Measurements from ENCODE around the gene FHIT.

The FHIT gene

DNA sequence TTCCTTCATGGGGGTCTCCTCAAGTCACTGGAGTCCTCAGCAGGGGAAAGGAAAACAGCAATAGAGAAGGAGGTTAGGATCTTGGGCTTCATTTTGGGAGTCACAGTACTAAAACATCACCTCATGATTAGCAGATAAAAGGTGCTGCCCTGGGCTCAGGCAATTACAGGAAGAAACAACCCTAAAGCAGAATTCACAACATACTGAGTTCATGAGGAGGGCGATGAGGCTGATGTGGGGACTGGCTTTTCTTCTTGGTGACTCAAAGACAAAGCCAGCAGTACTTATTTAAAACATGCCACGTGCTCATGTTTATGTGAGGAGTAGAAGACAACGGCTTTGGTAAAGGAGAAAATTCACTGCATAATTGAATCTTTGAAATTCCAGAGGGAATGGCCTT is 1379.1 kb downstream of the FHIT start:
- H3K4me3 ChIP-seq (ENCODE audit: low read depth, low read length): no peak overlapping the region
- TF ChIP-seq, protein P1, sequence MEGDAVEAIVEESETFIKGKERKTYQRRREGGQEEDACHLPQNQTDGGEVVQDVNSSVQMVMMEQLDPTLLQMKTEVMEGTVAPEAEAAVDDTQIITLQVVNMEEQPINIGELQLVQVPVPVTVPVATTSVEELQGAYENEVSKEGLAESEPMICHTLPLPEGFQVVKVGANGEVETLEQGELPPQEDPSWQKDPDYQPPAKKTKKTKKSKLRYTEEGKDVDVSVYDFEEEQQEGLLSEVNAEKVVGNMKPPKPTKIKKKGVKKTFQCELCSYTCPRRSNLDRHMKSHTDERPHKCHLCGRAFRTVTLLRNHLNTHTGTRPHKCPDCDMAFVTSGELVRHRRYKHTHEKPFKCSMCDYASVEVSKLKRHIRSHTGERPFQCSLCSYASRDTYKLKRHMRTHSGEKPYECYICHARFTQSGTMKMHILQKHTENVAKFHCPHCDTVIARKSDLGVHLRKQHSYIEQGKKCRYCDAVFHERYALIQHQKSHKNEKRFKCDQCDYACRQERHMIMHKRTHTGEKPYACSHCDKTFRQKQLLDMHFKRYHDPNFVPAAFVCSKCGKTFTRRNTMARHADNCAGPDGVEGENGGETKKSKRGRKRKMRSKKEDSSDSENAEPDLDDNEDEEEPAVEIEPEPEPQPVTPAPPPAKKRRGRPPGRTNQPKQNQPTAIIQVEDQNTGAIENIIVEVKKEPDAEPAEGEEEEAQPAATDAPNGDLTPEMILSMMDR (IDR thresholded peaks at IDR 0.05; ENCODE audit: borderline replicate concordance, insufficient read depth, low read depth, low read length): no peak

- TF ChIP-seq, protein P1 (IDR thresholded peaks at IDR 0.05; ENCODE audit: borderline replicate concordance, insufficient read depth, low read depth, low read length): no peak
- no peak overlapping the region for H3K4me3 ChIP-seq (ENCODE audit: low read depth, low read length)
These were observed 1383.9 kb downstream of the FHIT start for GRCh38 chr3:59867185-59868002.

DNA sequence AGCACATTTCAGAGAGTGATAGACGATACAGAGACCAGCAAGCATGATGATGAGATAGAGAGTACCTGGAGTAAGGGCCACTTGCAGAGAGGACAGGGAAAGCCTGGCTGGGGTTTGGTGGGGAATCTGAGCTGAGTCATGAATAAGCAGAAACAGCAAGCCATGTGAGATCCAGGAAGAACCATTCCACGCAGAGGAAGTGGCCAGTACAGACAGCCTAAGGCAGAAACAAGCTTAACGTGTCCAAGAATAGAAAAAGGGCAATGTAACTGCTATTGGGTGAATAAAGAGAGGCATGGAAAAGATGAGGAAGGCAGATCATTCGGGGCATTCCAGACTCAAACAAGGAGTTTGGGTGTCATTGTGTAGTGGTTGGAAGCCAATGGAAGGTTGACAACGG is 1385.2 kb downstream of the FHIT start:
- TF ChIP-seq, protein P1 (IDR thresholded peaks at IDR 0.05; ENCODE audit: borderline replicate concordance, insufficient read depth, low read depth, low read length): no peak
- no peak overlapping the region for H3K4me3 ChIP-seq (ENCODE audit: low read depth, low read length)

DNA sequence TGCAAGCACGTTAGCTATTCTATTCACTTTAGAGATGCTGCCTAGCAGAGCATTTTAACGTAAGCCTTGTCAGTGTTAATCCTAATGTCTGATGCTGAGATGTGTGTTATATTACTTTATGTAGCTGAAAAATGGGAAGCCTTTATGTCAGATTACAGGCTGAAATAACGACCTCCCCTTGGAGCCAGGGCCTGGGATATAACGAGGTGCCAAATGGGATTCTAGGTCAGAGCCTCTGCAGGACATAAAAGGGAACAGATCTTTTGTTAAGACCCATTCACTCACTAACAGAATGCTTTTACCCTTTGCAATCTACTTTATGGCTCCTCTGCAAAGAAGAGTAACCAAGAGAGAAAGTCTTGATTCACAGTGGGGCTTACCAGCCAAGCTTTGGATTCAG is 1385.9 kb downstream of the FHIT start:
- TF ChIP-seq, protein P1 (IDR thresholded peaks at IDR 0.05; ENCODE audit: borderline replicate concordance, insufficient read depth, low read depth, low read length): no peak
- no peak overlapping the region for H3K4me3 ChIP-seq (ENCODE audit: low read depth, low read length)

- TF ChIP-seq, protein P1 (IDR thresholded peaks at IDR 0.05; ENCODE audit: borderline replicate concordance, insufficient read depth, low read depth, low read length): no peak
- no peak overlapping the region for H3K4me3 ChIP-seq (ENCODE audit: low read depth, low read length)
These were observed 1388.6 kb downstream of the FHIT start for GRCh38 chr3:59862686-59863085.

DNA sequence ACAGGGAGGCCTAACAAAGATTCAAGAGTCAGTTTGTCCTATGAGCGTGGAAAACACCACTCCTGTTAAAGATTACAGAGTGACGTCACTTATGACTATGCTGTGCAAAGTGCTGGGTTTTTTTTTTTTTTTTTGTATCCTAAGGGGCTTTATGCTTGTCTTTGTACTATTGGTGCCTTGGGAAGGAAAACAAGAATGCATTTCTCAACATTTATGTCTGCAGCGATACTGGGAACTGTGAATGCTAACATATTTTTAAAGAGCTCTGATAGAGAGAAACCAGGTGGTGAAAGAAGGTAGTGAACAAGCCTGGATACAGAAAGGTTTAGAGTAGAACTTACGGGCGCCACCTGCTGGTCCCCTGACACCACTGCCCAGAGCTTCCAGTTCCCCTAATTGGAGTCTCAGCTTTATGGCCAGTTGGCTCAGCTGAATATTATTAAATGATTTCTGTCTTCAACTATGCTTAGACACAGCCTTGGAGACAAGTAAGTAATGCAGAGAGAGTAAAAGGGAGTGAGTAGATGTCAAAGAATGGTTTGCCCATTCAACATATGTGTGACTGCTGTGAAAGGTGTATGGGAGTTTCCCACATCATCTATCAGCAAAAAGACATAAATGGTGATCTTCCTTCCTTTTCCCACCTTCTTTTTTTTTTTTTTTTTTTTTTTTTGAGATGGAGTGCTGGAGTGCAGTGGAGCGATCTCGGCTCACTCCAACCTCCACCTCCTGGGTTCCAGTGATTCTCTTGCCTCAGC is 1393.5 kb downstream of the FHIT start:
- no peak overlapping the region for H3K4me3 ChIP-seq (ENCODE audit: low read depth, low read length)
- TF ChIP-seq, protein P1 (IDR thresholded peaks at IDR 0.05; ENCODE audit: borderline replicate concordance, insufficient read depth, low read depth, low read length): peak; percentile 88
